HG03469 (cell line): ENCODE results near the gene EEIG2.

ENCODE experiments used
- ATAC-seq: cut with Tn5 transposase; IDR thresholded peaks from one replicate; pipeline ENCODE4 v1.9.1; 2021; ENCODE audit warnings: mild to moderate bottlenecking, moderate library complexity, moderate number of reproducible peaks; ENCODE audit not compliant: unreplicated experiment

Gene EEIG2

DNA sequence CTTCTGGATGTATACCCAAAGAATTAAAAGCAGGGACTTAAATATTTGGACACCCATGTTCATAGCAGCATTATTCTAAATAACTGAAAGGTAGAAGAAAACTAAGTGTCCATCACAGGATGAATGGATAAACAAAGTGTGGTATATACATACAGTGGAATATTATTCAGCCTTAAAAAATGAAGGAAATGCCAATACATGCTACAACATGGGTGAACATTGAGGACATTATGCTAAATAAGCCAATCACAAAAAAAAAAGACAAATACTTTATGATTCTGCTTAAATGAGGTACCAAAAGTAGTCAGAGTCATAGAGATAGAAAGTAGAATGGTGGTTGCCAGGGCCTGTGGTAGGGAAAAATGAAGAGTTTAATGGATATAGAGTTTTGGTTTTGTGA lies 14.1 kb downstream of the EEIG2 start:
- ATAC-seq = no peak

DNA sequence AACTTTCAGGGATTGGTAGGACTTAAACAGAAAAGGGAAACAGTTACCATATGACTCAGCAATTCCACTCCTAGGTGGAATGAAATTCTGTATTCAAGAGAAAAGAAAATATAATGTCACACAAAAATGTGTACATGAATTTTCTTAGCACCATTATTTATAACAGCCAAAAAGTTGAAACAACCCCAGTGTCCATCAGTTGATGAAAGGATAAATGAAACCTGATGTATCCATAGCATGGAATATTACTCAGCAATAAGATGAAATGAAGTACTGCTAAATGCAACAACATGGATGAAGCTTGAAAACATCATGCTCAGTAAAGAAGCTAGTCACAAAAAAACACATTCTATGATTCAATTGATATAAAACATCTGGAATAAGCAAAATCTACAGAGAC lies 15.5 kb downstream of the EEIG2 start:
- ATAC-seq = no peak

DNA sequence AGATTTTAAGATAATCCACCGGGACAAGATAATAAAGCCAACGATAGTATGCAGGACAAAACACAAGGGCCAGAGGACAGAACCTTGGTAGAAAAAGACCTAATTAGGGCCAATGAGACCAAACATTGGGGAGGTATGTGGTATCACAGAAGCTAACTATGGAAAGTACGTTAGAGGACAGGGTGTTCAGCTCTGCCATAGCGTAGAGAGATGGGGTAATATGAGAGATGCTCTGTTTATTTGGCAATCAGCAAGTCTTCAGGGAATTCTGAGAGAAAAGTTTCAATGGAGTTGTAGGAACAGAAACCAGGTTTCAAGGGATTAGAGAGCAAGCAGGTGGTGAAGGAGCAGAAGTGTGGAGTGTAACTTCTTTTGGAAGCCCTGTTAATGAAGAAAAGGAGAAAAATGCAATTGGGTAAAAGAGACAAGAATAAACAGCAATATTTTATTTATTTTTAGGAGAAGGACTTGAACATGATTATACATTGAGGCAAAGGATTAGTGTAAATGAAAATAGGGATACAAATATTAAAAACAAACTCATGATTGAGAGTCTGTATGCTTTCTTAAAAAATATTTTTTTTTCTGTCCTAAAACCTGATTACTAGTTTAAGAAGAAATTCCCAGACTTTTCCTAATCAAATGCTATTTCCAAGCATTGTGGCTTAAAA lies 24.0 kb downstream of the EEIG2 start:
- no peak for ATAC-seq

DNA sequence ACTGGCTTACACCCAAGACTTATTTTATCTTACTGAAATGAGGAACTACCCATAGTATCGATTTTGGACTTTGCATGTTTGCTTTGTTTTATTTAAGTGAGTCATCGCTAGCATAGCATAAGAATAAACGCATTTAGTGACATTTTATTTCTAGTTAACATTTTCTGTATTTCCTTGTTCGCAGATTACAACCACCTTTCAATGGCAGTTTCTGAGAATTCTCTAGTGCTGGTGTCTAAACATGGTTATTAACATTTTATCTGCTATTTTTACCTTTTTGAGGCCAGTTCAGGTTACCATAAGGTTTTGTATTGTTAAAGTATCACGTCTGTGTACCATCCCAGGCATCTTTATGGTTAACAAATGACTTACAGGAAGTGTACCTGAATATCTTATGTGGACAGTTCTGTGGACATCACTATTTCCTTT lies 24.5 kb downstream of the EEIG2 start:
- peak; percentile 42 for ATAC-seq

DNA sequence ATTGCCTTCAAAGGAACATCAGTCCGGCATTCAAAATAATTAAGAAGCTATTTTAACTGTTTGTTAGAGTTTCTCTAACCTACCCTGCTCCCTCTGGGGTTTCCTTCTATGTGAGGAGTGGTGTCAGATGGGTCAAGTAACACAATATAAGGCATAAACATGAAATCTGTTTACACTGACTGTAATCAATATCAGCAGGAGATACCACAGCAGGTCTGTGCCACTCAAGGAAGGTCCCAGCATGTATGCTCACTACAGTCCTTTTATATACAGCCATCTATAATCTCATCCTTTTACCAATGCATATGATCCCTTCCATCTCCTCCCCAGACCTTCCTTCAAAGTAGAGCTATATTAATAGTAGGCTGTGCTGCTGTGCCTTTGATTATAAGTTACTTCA lies 25.4 kb downstream of the EEIG2 start:
- no peak for ATAC-seq

DNA sequence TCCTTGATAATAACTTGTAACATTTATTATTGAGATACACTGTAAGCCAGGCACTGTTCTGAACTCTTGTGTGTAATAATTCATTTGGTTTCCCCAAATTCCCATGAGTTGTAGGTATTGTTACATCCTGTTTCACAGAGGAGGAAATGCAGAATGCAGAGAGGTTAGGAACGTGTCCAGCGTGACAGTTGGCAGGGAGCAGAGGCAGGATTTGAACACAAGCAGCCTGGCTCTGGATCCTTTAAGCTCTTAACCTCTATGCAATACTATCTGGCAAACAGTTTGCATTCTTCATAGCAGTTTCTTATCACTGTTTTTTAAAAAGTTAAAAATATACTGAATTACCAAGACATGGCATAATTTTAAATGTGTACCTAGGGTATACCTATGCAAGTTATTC lies 30.5 kb downstream of the EEIG2 start:
- no peak for ATAC-seq

DNA sequence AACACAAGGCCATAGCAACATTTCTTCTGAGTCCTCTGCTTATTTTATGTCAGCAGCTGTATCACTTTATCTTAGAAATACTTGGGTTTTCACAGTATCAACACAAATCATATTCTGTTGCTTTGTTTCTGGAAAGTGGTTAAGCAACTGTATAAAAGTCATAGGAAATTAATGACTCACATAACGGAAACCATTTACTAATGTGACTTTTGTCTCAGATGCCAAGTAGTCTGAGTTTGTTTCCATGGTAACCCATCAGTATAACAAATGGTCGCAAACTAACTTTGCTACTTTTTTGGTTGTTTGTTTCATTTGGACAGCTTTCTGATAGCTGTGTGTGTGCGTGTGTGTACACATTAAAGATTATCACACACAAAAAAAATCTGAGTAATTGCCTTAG lies 31.1 kb downstream of the EEIG2 start:
- no peak for ATAC-seq

DNA sequence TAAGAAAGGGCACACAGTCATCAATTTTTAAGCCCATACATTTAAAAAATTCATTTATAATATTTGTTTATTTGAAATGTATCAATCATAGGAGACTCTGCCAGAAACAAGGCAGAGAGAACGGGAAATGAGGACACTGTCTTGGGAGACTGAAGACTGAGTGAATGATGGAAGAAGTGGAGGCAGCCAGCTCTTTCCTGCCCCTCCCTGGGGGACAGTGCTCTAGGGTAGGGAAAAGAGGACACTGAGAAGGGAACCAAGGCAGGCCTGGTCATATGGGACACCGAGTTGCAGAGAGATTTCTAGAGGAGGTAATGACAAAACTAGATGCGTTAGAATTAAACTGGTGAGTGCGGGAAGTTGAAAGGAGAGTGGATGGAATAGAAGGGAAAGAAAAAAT lies 31.6 kb downstream of the EEIG2 start:
- ATAC-seq = no peak

DNA sequence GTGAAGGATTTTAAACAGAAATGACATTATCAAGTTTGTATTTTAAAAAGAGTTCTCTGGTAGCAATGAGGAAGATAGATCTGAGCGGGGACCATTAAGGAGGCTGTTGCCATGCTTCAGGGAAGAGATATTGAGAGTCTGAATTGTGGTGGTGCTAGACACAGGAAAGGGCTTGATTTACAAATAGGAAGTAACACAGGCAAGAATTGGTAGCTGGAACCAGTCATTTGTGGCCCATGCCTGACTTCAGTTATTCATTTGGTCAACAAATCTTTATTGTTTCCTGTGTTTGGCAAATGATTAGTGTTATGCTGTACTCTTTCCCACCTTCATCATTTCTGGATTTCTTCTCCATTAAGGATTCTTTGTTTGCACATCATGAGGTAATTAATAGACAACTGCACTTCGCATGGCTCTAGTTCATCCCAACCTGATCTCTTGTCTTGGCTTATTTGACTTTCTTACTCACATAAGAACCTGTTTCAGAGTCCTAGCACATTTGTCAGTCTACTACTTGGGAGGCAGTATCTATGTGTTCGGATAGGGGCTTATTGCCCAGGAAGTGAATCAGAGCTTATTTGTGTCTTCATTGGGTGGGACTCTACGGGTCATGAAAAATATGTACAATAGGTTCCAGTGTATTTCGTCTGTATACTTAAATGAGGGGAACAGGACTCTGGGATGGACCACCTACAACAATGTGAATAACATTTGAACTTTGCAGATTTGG lies 32.3 kb downstream of the EEIG2 start:
- no peak for ATAC-seq

DNA sequence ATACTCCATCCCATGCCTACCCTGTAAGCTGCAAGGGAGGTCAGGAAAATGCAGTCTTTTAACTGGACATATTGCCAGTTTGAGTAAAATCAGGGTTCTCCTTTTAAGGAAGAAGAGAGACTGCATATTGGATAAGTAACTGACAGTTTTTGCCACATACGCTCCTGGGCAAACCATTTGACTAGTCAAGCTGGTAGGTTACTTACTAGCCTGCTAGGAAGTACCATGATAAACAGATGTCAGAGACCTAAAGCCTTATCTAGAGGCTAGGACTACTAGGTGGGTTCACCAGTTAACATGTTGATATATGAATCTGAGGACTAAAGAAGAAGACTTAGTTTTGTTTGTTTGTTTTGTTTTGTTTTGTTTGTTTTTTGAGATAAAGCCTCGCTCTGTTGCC lies 33.5 kb downstream of the EEIG2 start:
- ATAC-seq = no peak

DNA sequence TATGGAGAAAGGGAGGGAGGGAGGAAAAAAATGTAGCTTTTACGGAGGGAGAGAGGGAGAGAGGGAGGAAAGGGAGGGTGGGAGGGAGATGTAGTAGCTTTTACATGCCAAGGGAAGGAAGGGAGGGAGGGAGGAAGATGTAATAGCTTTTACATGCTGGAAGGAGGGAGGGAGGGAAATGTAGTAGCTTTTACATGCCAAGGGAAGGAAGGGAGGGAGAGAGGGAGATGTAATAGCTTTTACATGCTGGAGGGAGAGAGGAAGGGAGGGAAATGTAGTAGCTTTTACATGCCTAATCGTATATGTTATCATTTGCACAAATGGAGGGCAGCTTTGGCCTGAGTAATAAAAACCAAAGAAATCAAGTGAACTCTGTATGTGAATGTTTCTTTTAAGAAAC lies 35.6 kb downstream of the EEIG2 start:
- no peak for ATAC-seq

DNA sequence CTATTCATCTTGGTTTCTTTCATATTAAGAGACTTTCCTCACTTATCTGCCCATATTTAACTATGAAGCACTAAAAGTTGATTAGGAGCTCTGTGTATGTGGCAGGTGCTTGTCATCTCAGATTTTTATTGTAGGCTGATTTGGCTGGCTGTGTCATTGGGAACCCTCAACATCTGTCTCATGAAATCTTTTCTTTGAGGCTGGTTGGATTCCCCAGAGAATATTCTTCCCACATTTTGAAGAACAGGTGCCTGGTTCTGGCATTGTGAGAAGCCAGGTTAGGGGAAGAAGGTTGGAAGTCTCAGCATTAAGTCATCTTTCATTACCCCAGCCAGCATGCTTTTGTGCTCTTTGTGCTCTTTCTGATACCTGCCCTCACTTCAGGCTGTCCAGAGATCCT lies 37.1 kb downstream of the EEIG2 start:
- no peak for ATAC-seq

DNA sequence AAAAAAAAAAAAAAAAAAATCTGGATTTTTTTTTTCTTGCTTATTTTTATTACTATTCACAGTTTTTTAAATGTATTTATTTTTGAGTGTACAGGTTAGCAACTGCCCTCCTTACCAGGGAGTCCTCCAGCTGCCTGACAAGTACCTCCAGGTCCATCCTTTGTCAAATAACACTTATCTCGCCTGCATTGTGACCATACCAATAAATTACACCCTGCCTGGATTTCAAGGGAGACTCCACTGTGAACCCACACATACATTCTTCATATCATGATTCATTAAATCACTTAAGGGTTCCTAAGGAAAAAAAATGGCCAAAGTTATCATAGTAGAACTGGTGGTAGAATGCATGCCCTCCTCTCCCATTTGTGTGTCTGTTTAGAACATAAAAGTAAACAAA lies 38.4 kb downstream of the EEIG2 start:
- no peak for ATAC-seq

DNA sequence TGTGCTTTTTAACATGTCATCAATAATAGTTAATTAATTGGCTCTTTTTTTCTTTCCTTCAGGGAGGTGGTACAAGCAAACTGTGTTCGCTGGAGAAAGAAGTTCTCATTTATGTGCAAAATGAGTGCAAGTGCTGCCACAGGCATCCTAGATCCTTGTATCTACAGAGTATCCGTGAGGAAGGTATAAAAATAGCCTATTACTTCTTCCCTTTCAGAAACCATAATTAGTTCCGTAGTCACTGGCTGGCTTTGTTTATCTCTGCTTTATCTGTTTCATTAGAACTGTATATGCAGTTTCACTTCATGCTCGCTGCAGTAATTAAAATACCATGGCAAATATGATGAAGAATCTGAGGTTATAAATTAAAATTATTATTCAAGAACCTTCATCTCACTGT lies 40.6 kb downstream of the EEIG2 start:
- no peak for ATAC-seq

DNA sequence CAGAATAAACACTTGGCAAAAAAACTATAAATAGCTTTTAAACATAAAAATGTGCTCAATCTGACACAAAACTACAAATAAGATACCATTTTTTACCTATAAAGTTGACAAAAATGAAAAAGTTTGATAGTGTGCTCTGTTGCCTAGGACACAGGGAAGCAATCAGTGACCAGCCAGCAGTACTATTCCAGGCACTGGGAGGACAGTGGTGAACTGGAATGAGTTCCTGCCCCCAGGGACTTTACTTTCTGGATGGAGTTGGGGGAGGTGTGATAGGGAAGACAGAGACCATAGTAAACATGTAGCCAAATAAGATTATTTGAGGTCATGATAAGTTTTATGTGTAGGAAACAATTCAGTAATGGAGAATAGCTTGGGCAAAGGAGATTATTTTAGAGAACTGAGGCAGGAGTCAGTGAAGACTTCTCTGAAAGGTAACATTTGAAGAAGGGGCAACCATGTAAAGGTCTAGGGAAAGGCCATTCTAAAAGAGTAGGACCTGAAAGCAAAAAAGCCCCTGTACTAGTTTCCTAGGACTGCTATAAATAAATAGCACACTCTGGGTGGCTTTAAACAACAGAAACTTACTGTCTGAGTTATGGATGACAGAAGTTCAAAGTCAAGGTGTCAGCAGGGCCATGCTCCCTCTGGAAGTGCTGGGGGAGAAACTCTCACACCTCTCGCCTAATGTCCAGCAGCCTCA lies 42.0 kb downstream of the EEIG2 start:
- no peak for ATAC-seq

DNA sequence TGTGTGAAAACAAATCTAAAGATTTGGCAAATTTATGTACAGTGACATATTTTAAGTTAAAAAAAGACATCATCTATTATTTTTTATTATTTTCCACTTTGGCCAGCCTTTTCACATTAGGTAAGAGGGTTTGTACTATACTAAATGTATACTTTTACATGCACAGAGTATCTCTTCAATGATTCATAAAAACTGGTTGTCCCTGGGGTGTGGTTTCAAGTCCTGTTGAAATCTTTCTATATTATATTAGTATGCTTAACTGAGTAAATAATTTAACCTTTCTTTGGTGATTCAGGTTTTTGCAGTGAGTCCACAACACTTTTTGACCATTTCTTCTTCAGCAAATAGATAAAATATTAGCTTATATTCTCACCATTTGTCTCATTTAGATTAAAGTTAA lies 45.7 kb downstream of the EEIG2 start:
- ATAC-seq = no peak

DNA sequence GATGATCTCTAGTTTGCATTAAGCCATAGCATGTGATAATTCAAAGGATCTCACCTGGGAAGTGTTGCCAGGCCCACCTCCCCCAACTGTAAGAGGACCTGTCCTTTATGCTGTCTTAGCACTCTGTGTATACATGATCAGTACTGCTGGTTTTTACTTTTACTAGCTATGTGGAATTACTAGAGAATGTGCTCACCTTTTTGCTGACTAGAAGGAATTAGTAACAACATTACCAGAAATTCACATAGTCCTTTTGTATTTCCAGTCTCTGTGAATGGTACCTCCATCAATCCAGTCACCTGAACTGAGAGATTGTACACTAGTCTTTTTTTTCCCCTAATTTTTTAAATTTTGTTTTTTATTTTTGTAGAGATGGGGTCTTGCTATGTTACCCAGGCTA lies 46.6 kb downstream of the EEIG2 start:
- no peak for ATAC-seq

DNA sequence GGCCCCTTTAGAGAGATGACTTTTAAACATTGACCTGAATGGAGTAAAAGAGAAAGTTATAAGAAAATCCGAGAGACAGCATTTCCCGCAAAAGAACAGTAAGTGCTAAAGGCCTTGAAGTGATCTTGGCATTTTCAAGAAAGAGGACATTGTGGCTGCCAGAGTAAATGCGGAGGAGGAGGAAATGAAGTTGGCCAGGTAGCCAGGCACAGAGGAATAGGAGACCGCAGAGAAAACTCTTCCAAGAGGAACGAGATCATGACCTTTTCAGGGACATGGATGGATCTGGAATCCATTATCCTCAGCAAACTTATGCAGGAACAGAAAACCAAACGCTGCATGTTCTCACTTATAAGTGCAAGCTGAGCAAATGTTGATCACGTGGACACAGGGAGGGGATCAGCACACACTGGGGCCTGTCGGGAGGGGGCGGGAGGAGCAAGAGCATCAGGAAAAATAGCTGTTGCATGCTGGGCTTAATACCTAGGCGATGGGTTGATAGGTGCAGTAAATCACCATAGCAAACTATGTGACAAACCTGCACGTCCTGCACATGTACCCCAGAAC lies 49.7 kb downstream of the EEIG2 start:
- ATAC-seq = no peak
